ENCODE measurements around the gene UST.
A peak's percentile ranks its signal among the peaks of the same experiment; 100 is the strongest.
"Not testable (repeated sequence)": the region's sequence is repeated elsewhere in the genome, so short reads cannot be mapped to it uniquely, and the experiment has no call there.

UST gene

GRCh38 chr6:148874698-148875293 is 128.0 kb downstream of the UST start:
- DNase-seq, result peak; percentile 73

DNA sequence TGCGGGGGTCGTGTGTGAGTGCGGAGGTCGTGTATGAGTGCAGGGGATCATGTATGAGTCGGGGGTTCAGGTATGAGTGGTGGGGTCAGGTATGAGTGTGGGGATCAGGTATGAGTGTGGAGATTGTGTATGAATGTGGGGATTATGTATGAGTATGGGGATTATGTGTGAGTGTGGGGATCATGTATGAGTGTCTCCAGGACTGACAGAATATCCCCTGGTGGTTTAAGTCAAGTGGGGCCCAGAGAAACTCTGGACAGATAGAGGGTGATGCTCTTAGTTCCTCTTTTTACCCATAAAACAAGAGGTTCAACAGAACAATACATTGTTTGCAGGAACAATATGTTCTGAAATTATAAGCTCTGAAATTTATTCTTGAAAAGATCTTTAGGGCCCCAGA is 131.9 kb downstream of the UST start:
- no peak for DNase-seq

GRCh38 chr6:148880742-148881141 is 133.9 kb downstream of the UST start:
- not testable (repeated sequence) for DNase-seq

- no peak for DNase-seq
Measured at GRCh38 chr6:148881593-148882311, 134.9 kb downstream of the UST start.

- DNase-seq, result no peak
Measured at GRCh38 chr6:148883270-148883669, 136.4 kb downstream of the UST start.

DNA sequence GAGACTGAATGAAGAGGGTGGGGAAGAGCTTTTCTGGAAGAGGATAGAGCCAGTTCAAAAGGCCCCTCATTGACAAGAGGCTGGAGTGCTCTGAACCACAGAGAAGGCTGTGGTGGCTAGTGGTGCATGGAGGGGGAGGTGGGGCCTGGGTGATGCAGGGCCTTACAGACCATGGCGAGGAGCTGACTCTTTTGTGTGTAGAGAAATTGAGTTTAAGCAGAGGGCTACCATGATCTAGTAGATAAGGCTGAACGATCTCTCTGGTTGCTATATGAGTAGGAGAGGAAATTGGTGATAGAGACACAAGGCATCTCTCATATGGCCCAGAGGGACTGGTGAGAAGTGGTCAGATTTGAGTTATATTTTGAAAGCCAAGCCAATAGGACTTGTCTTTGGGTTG is 137.6 kb downstream of the UST start:
- DNase-seq, result no peak

DNA sequence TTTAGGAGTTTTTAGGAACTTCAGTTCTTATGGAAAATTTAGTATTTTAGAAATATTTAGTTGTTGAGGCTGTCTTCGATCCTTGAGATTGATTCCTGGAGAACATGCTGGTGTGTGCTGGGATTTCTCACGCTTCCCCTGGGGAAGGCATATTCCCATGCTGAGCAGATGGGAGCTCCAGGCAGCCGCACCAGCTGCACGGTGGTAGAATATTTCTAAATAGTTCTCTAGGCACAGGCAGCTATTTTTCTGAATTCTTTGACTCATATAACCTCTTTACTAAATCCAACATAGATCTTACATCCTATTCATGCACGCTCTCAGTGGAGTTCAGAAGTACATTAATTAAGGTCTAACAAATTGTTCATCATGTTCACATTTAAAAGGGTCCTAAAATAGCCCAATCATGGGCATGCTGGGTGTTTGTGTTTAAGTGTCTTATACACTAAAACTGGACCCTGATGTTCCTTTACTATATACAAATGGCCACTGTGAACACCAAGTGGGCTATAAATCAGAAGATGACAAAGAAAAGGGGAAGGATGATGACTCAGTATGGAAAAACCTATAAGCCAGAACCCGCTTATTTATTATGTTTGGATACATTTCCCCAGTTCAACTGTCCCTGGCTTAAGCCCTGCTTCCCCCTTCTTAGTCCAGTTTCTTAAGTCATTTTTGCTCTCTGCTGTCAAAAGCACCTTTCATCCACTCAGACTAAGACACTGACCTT is 138.5 kb downstream of the UST start:
- DNase-seq, result no peak

DNA sequence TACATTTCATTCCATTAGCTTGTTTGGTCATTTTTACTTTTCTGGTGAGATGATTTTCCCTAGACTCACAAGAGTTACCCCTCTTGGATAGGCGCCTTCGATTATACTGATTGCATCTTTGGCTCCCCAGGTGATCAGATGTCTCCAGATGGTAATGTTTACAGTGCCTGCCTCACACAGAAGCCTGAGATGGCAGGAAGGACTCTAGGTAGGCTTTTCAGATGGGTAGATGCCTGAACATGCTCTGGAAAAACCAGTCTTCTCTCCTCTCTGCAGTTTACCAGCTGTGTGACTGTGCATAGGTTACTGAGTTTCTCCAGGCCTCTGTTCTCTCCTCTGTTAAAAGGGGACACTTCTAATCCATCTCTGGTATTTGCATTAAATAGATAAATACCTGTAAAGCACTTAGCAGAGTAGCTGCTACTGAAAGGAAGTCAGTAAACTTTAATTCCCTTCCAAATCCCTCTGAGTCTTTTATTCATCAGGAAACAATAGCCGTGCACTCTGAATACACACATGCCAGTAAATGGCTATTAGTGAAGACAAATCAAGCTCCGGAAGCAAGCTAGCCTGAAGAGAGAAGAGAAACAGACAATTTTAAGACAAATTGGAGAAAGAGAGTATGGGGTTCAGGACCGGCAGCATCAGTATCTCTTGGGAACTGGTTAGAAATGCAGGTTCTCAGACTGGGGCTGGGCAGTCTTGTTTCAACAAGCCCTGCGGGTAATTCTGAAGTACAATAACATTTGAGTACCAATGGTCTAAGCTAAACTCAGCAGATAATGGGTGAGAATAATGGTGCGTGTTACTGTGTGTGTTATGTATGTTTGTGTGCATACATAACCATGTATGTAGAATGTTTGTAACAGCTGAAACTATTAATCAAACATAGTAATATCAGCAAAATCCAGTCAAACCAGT is 139.4 kb downstream of the UST start:
- DNase-seq, result no peak

GRCh38 chr6:148887181-148887580 is 140.4 kb downstream of the UST start:
- no peak for DNase-seq

DNA sequence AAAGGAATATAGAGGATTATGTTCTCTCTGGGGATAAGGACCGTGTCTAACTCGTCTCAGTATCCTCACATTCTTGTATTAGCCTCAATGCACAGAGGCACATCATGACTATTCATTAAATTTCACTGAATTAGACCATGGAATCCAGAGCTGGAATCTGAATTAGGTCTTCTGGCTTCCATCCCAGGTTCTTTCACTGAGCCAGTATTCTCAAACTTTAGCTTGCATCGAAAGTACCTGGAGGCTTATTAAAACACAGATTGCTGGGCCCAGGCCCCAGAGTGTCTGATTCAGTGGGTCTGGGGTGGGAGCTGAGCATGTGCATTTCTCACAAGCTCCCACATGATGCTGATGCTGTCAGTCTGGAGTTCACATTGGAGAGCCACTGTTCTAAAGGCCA is 142.0 kb downstream of the UST start:
- DNase-seq, result no peak

GRCh38 chr6:148890096-148890495 is 143.3 kb downstream of the UST start:
- no peak for DNase-seq

DNA sequence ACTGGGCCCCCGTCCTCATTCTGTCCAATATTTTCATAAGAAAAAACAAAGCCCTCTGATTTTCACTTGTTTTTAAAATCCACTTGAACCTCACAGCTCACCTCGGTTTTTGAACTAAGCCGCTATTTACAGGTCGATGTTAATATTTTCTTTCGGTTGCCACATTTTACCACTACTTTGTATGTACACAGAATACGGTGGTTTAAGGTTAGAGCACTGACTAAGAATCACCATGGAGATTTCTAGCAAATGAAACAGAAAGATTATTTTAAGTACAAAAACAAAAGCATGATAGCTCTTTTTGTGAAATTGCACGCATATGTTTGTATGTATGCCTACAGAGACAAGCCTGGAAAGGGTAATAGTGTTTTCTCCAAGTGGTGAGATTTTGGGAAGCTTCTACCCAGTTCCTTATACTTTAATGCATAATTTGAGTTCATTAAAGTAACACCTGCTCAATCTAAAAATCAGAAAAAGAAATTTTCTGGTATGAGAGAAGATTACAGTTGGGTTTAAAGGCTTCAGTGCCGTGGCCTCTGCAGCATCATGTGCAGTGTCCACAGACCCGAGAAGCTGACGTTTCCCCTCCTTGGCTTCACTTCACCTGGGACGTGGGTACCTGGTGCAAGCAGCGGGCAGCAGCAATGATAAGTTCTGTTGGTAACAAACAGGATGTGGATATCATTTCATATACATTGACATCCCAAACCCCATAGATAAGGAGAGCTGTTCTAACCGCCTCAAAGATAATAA is 144.0 kb downstream of the UST start:
- no peak for DNase-seq

GRCh38 chr6:148891405-148891783 is 144.6 kb downstream of the UST start:
- no peak for DNase-seq

- DNase-seq, result no peak
Measured at GRCh38 chr6:148892247-148892646, 145.4 kb downstream of the UST start.

- no peak for DNase-seq
Measured at GRCh38 chr6:148893073-148893472, 146.2 kb downstream of the UST start.

DNA sequence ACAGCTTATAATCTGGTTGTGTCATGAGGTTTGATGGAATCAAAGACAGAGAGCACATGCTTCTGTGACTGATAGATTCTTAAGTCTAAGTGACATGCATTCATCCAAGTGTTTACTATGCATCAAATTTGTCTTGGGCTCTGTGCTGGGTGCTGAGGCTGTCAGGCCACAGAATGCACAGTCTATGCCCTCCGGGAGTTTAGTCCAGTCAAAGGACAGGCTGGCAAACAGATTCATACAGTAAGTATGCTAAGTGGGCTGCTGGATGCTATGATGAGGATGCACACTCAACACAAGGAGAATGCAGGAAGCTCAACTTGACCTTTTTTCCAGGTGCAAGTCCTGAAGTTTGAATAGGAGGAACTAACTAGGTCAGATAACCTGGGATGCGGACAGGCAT is 146.7 kb downstream of the UST start:
- DNase-seq, result no peak

- DNase-seq, result no peak
Measured at GRCh38 chr6:148898376-148899014, 151.7 kb downstream of the UST start.

GRCh38 chr6:148904896-148905870 is 158.4 kb downstream of the UST start:
- DNase-seq, result no peak

DNA sequence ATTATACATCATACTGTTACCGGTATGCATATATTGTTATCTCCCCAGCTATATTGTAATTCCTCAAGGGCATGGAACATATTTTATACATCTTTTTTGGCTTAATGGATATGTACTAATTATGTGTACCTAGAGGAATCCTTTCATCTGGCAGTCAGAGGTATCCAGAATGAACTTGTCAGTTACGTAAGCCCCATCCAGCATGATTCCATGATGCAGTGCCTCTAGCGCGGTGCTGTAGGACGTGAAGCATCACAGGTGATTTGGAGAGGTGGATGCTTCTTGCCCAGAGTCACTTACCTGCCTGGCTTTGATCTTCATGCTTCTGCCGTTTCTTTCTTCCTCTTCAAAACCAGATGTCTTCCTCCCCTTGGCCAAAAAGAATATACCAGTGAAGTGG is 159.1 kb downstream of the UST start:
- DNase-seq, result no peak

- no peak for DNase-seq
Measured at GRCh38 chr6:148906386-148906785, 159.6 kb downstream of the UST start.

- DNase-seq, result no peak
Measured at GRCh38 chr6:148907573-148907972, 160.7 kb downstream of the UST start.

Data from NCI-H1092 treated with DMSO at 0.1 percent for 48 hours (cell line).